Endothelial cell of hepatic sinusoid (primary cell): ENCODE data around the gene MLH1.
"Not testable (repeated sequence)": the region's sequence is repeated elsewhere in the genome, so short reads cannot be mapped to it uniquely, and the experiment has no call there.

Source experiments
- in situ Hi-C: cut with HindIII; loops from 2 replicates; pipeline ENCODE4 v1.10.0; 2017; ENCODE audit warnings: low sequenced_read_pairs

MLH1 gene

DNA sequence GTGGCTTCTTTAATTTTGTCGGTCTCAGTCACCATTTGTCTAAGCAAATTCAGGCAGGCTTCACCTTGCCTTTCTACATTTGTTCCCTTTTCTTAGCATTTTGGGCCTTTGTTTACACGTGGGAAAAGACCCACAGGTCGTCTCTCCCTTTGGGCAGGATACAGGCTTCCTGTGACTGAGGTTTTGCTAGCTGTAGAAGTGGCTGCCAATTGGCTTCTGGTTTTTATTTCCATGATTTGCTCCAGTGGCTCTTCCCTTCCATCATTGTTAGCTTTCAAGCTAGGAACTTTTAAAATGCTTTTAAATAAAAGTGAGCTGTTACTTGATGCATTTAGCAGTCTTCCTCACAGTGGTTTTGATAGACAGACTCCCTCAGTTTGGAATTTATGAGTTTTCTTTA is 37.3 kb downstream of the MLH1 start:
- in situ Hi-C loops = loop anchor here (25.0 kb wide), 1 partner anchor 182 kb away; no protein-coding TSS in a partner anchor

DNA sequence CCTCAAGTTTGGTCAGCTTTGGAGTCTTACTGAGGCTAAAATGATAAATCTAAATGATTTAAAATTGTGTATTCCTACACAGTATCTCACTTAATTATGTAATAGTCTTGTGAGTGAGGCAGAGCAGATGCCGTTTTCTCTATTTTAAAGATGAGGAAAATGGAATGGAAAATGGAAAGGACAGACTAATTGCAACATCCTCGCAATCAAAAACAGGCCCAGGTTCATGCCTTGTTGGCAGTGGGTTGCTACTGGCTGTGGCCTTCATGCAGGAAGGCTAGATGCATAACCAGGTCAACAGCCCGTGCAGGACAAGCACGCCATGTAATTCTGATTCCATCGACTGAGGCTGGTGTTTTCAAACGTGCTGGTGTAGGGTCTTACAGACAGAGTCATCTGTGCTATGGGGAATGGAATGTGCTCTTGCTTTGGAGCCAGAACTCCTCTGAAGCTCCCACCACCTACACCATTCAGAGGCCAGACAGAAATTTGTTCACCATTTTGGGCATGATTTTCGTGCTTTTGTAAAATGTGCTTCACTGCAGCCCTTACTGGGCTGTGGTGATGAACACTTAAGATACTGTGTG is 37.9 kb downstream of the MLH1 start:
- in situ Hi-C loops = loop anchor here (25.0 kb wide), 1 partner anchor 181 kb away; no protein-coding TSS in a partner anchor

DNA sequence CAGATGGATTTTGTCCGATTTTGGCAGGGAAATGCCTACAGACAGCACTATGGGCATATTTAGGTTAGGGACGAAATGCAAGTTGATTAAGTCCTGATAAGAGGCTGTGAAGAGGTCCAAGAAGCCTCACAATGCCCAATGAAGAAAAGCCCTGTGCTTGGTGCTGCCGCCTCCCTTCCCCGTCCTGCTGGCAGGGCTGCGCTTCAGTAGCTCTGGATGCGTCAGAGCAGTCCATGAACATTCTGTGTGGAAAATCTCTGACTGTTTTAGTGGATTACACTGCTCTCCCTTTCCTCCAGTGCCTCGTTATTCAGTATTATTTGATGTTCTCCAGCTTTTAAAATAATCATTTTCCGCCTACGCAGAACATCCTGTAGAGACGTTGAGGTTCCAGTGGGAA is 39.6 kb downstream of the MLH1 start:
- in situ Hi-C loops = loop anchor here (25.0 kb wide), 1 partner anchor 179 kb away; no protein-coding TSS in a partner anchor

DNA sequence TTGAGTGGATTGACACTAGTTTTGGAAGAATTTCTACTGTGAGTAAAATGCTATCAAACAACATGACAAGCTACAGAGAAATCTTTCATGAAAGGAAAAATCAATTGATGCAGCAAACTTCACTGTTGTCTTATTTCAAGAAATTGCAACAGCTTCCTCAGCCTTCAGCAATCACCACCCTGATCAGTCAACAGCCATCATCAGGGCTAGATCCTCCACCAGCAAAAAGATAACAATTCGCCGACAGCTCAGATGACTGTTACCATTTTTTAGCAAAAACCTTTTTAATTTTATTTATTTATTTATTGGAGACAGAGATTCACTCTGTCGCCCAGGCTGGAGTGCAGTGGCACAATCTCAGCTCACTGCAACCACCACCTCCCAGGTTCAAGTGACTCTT is 44.0 kb downstream of the MLH1 start:
- in situ Hi-C loops = loop anchor here (25.0 kb wide), 1 partner anchor 175 kb away; no protein-coding TSS in a partner anchor

DNA sequence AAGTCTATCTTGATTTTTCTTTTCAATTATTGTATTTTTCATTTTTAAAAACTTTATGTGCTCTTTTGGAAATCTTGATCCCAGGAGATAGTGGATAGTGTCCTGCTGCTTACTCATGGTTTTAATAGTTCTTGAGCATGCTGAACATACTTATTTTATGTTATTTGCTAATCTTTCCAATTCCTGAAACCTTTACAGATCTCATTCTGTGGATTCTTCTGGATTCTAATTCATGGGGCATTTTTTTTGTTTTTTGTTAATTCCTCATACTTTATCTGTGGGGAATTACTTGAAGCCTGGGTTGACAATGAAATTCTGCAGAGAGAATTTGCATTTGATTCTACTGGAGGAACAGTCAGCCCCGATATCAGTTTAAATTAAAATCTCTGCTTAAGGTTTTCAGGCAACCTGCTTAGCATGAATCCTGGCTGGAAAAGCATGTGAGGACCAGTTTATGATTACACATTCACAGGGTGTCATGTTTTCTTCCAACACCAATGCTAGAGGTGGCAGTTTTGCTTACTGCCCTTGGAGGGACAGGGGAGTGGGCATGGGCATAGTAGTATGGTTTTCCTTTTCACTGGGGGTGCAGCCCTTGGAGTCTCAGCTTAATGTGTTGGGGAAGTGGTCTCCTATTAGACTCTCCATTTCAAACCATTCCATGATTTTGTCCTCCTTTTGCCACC is 46.0 kb downstream of the MLH1 start:
- in situ Hi-C loops = loop anchor here (25.0 kb wide), 1 partner anchor 173 kb away; no protein-coding TSS in a partner anchor

DNA sequence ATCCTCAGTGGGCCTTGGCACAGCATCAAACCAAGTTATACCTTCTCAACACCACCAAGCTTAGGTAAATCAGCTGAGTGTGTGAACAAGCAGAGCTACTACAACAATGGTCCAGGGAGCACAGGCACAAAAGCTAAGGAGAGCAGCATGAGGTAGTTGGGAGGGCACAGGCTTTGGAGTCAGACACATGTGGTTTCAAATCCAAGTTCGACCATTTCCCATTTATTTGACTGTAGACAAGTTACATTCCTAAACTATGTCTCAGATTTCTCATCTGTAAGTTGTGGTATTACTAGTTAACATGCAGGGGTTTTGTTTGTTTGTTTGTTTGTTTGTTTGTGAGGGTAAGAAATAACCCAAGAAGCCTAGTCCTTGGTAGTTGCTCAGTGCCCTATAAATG is 46.9 kb downstream of the MLH1 start:
- in situ Hi-C loops = loop anchor here (25.0 kb wide), 1 partner anchor 172 kb away; no protein-coding TSS in a partner anchor

DNA sequence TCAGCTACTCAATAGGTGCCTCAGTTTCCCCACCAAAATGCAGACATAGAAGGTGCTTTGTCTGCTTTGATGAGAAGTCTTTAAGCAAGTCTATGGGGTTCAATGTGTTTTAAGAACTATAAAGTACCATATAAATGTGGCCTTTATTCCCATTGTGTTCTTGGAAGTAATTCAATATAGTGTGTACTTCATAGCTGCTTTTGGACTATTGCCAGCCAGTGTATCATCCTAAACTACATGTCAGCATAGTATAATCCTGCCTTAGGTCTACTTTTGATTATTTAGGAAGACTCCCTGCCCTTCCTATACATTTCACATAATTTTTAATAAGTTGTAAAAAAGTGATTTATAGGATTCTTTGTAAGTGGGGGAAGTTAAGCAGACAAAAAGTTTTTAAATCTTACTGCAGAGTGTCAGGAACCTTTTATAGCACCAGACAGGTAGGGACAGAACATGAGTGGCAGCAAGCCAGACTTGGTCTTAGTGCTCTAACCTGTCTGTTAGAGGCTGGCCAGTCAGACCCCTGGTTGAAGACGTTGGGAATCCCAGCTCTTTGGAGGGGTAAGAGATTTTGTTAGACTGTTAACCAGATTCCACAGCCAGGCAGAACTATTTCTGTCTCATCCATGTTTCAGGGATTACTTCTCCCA is 48.4 kb downstream of the MLH1 start:
- in situ Hi-C loops = loop anchor here (25.0 kb wide), 1 partner anchor 171 kb away; no protein-coding TSS in a partner anchor

DNA sequence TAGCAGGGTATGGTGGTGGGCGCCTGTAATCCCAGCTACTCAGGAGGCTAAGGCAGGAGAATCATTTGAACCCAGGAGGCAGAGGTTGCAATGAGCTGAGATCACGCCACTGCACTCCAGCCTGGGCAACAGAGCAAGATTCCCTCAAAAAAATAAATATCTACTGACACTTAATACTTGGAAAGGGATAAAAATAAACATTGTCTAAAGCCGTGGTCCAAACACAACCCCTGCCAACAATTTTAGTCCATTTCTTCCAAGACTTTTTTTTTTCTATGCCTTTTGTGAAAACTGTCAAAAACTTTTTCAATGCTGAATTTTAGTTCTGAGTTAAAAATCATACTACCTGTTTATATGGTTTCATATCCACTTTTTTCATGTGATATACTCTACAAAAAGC is 49.4 kb downstream of the MLH1 start:
- in situ Hi-C loops = loop anchor here (25.0 kb wide), 1 partner anchor 170 kb away; no protein-coding TSS in a partner anchor

DNA sequence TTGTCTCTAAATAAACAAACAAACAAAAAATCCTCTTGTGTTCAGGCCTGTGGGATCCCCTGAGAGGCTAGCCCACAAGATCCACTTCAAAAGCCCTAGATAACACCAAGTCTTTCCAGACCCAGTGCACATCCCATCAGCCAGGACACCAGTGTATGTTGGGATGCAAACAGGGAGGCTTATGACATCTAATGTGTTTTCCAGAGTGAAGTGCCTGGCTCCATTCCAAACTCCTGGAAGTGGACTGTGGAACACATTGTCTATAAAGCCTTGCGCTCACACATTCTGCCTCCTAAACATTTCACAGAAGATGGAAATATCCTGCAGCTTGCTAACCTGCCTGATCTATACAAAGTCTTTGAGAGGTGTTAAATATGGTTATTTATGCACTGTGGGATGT is 57.0 kb downstream of the MLH1 start:
- in situ Hi-C loops = no loop called here

DNA sequence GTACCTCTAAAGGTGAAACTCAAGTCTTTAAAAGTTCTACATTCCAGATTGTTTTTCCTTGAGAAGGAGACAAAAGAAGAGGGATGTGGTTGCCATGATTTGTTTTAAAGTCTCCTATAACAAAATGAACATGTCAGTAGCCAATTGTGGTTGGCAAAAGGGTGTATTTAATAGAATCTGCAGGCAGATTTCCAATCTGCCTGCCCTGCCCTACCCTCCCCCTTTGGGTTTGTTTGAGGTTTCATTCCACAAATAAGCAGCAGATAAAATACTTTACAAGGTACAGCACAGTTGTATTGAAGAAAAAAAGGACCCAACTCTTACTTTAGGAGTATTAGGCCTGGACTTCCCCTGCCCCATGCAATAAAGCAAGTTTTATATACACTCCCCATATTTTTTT is 59.5 kb downstream of the MLH1 start:
- in situ Hi-C loops = no loop called here

DNA sequence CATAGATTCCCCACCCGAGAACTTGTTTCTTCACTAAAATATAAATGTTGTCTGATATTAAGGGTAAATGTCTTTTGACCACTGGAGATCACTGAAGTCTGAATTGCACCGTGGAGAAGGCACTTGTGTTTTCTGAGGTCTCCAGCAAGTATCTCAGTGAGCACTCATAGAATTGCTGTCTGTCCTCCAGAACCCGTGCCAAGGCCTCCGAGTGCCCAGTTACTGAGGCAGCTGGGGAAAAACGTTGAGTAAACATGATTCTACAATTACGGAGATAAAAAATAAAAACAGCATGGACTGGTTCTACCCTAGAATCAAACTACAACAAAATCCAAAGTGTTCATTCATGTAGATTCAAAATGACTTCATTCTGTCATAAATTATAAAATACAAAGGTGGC is 60.0 kb downstream of the MLH1 start:
- in situ Hi-C loops = no loop called here

DNA sequence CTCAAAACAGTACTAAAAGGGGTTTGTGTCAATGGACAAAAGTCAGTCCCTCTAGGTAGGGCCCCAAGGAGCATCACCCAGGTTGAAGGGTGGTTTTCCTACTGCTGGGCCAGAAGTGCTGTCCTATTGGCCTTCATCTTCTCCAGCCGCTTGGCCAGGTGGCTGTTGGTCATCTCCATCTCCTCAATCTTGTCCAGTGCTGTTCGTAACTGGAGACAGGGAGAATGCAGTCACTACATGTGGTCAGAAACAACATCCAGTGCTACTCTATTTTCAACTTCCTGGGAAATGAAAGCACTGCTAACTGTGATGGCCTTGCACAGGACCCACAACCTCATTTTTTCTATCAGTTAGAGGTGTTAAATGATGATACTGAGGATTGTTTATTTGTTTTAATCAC is 60.4 kb downstream of the MLH1 start:
- in situ Hi-C loops = no loop called here

DNA sequence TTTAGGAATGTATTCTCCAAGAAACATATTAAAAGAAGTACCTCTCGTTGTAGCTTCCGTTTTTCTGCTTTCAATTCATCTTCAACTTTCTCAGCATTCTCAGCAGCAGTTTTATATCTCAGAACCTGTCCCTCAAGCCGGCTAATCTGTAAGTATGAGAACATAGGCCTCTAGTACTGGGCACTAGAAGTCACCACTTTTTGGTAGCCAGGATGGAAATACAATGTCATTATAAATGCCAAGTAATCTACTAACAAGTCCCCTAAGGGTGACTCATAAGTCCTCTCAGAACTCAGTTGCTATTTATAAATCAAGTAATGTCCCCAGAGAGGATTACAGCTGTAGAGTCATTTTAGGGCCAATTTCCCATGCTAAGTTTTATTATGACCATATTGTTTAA is 61.1 kb downstream of the MLH1 start:
- in situ Hi-C loops = no loop called here

DNA sequence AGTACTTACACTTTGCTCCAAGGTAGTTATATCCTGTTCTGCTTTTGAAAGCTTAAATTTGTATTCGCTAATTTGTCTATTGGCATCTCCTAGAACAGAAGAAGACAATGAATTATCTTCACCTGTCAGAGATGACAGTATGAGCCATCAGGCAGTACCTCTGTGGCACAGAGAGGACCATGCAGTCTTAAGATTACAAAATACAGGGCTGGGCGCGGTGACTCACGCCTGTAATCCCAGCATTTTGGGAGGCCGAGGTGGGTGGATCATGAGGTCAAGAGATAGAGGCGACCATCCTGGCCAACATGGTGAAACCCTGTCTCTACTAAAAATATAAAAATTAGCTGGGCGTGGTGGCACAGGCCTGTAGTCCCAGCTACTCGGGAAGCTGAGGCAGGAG is 61.8 kb downstream of the MLH1 start:
- in situ Hi-C loops = not testable (repeated sequence)

DNA sequence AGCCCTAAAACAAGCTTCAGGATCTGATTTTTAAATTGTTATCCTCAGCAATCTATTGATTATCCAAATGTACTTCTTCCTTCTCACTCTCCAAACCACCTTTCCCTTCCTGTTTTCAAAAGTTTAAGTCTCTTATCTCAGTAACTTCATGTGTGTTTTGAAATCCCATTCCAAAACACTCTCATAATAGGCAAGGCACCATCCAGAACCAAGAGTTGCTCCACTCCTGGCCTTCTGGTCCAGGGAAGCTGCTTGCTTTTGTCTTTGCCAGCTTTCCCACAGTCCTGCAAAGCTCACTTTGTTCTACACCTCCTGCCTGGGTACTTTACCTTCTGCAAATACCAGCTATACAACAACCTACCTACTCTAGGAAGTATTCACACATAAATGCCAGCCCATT is 63.5 kb downstream of the MLH1 start:
- in situ Hi-C loops = no loop called here

DNA sequence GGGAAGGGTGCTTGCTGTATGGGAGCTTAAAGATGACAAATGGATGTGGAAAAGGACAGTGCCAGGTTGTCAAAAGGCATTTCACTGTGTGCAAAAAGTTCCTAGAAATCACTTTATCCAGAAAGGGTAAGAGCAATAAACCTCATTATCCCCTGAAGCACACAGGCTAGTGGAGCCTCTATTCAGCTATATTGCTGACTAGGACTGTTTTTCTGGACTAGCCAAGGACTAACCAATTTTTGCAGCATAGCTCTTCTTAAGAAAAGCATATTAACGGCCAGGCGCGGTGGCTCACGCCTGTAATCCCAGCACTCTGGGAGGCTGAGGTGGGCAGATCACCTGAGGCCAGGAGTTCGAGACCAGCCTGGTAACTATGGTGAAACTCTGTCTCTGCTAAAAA is 64.8 kb downstream of the MLH1 start:
- in situ Hi-C loops = no loop called here

DNA sequence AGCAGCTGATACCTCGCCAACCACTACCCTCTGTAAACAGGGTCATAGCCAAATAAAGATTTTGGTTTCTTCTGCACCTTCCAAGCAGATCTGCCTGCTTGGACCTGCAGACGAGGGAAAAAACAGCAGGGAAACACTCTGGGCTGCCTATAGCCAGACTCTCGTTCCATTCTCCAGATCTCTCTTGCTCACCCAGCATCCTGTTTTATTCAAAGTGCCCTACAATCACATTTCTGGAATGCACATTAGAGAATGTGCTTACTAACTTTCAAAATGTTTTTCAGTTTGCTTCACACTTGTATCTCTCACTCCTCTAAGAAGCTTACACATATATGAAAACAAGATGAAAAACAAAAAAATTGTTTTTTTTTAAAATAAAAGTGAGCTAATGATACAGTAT is 71.4 kb downstream of the MLH1 start:
- in situ Hi-C loops = no loop called here

DNA sequence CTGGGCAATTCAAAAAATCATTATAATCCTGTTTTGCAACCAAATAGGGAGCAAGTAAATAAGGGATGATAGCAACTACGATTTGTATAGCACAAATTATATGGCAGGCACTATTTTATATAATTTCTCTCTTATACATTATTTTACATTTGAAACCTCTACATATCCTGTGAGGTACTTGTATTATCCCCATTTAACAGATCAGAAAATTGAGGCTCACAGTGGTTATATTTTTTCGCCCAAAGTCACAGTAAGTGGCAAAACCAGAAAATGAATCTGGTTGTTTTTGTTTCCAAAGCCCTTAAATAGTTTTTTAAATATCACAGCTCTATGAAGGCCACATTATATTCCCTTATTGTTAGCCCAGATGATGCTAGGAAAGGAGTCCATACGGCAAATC is 74.3 kb downstream of the MLH1 start:
- in situ Hi-C loops = no loop called here

DNA sequence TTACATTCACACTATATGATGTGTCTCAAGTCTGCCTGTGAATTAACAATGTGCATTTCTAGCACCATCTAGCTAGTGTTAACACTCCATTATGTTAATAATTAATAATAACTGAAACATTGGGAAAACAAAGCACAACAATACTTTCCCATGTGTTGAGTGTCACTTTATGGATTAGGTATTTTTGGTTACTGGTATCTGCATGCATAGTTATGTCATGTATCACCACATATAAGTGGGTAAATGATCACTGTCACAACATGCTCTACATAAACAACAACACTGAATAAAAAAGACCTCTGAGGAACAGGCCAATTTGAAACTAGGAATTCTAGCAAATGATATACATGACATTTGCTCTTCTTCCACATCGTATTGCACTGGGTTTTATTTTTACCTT is 74.7 kb downstream of the MLH1 start:
- in situ Hi-C loops = no loop called here

DNA sequence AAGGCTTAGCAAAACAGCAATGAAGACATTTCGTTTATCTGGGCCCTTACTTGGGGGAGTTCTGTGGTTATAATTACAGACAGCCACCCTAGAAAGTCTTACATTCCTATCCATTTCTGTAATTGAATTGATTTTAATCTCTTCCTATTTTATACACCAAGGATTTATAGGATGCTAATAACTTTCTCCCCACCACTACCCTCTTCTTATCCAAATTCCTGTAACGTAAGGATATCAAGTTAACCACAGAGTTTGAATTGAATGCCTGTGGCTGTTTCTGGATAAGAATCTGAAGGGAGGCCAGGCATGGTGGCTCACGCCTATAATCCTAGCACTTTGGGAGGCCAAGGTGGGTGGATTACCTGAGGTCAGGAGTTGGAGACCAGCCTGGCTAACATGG is 78.6 kb downstream of the MLH1 start:
- in situ Hi-C loops = no loop called here

DNA sequence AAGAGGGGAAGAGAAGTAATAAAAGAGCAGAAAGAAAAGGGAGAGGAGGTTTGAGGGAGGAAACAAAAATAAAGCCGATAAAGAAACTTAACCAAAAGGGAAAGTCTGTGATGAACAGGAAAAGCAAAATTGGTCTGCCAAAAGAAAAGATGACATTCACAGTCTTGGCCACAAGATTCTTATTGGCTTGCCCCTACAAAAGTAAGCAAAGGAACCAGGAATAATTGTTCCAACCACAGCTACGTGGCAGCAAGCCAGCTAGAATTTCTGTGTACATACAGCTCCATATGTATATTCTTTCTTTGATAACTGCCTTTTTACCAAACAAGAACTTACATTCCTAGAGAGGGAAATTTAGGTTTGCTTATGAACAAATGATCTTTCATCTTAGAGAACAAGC is 79.6 kb downstream of the MLH1 start:
- in situ Hi-C loops = no loop called here

DNA sequence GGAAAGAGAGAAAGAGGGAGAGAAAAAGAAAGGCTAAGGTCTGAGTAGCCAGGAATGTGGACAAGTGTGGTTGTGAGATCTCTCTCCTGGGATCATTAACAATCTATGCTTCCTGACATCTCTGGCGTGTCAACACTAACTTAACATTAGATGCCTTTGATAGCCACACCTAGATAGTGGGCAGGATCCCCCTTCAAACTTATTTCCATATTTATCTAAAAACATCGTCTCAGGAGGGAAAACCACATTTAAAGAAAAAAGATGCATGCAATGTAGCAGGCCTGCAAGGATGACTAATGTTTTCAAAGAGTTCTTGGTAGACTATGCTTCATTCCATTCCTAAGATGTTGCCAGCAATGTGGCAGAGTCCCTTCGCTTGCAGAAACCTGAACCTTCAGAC is 80.9 kb downstream of the MLH1 start:
- in situ Hi-C loops = no loop called here
